ENCODE data around the gene PRDM10.

The PRDM10 gene

GRCh38 chr11:129944696-129945095 is 57.9 kb downstream of the PRDM10 start:
- DNase-seq = no peak

DNA sequence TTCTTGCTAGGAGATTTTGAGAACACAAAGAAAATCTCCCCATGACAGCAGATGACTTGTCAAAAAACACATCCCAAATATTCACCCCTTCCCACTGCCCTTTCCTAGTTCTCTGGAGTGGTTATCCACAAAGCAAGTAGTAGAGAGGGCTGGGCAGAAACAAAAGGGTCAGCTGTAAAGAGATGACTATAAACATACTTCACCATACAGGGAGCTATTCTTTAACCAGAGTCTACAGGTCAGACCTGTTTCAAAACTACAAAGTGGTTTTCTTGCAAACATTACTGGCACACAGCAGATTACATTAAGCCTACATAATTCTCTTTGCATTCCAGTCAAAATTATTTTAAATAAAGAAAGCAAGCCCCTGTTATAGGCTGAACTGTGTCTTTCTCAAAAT is 59.6 kb downstream of the PRDM10 start:
- DNase-seq = no peak

- no peak for DNase-seq
Measured at GRCh38 chr11:129939510-129939909, 63.1 kb downstream of the PRDM10 start.

GRCh38 chr11:129938764-129939163 is 63.9 kb downstream of the PRDM10 start:
- DNase-seq = no peak

DNA sequence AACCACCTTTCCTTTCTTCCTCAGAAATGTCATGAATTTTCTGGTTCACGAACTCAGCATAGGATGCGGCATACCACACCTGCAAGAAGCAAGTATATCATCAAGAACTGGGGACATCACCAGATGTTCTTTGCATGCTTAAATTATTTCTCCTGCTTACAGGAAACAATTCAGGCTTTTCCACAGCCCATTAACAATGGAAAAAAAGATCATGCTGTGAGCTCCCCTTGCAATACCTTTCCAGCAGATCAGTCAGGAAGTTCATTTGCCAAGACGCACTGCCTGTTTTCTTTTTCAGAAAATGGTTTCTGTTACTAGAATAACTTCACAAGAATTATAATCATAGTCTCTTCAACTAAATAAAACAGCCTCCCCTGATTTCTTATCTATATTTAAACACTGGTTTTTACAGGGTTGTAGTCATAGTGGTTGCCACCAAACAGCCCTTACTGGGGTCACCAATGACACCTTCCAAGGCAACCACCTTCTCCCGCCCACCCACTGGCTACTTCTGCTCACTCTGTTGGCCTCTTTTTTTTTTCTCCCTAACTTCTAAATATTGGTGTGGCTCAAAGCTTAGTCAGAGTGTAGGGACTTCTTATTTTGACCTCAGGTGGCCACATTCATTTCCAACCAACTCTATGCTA is 64.9 kb downstream of the PRDM10 start:
- DNase-seq = no peak

DNA sequence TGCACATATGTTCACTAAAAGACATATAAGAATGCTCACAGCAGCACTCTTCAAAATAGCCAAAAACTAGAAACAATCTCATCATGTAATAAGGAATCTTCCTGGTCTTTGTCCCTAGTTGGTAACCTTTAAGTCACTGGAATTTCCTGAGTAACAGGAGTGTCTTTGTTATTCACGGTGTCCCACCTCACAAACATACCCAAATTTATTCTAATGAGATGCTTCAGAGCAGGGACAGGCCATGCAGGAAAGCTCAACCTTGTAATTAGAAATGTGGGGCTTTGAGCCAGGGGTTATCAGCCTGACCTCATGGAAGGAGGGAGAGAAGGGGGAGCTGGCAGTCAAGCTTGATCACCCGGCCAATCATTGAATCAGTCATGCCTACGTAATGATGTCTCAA is 66.9 kb downstream of the PRDM10 start:
- no peak for DNase-seq

DNA sequence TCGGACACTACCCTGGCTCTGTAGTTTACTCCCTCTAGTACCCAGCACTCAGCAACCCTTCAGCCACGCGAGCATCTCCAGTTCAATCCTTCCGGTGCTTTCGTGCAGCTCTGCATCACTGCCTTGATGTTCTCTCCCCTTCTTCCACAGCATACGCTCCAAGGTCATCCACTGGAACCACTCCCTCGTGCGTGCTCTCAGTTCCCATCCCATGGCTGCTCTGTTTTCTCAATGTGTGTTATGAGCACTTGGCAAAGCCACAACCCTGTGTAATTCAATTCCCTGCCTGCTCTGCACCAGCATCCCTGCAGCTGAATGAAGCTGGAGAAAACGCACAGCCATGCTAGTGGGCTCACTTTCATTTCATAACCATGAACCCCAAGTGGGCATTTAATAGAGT is 68.7 kb downstream of the PRDM10 start:
- DNase-seq = no peak

- no peak for DNase-seq
Measured at GRCh38 chr11:129933262-129933661, 69.4 kb downstream of the PRDM10 start.

DNA sequence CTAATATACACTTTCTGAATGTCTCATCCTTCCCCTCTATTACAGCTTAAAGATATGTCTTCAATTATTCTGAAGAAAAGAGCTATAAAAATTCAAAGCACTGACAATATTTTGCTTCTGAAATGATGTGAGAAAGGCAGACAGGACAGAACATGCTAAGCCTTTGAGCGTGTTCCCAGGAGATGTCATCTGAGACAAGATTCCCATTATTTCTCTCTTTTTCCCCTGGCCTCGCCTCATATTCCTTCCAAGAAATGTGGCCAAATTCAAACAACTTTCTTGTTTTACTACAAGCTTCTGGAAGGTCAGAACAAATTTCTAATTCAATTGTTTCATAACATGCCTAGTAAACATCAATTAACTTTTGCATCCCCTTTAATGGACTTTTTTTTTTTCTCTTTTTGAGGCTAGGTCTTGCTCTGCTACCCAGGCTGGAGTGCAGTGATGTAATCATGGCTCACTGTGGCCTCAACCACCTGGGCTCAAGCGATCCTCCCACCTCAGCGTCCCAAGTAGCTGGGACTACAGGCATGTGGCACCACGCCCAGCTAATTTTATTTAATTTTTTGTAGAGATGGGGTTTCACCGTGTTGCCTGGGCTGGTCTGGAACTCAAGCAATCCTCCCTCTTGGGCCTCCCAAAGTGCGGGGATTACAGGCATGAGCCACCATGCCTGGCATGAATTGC is 70.1 kb downstream of the PRDM10 start:
- DNase-seq = no peak

- no peak for DNase-seq
Measured at GRCh38 chr11:129930743-129931142, 71.9 kb downstream of the PRDM10 start.

GRCh38 chr11:129930296-129930695 is 72.3 kb downstream of the PRDM10 start:
- no peak for DNase-seq

DNA sequence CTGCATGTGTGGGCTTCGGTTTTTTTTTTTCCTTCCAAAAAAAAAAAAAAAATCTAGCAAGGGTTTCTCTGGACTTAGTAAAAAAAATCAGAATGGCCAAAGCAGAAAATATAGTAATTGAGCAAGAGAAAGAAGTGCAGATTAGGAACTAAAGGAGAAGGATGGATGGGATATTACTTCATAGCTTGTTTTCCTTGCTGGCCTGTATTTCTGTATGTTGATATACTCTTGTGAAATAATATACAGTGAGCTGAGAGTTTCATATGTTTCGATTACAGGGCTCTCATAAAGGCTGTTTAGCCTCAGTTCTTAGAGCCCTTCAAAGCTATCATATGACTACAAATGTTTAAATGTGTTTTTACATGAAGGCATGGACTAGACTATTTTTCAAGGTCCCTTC is 72.9 kb downstream of the PRDM10 start:
- no peak for DNase-seq

- DNase-seq = no peak
Measured at GRCh38 chr11:129928923-129929692, 73.5 kb downstream of the PRDM10 start.

- no peak for DNase-seq
Measured at GRCh38 chr11:129922674-129923073, 80.0 kb downstream of the PRDM10 start.

DNA sequence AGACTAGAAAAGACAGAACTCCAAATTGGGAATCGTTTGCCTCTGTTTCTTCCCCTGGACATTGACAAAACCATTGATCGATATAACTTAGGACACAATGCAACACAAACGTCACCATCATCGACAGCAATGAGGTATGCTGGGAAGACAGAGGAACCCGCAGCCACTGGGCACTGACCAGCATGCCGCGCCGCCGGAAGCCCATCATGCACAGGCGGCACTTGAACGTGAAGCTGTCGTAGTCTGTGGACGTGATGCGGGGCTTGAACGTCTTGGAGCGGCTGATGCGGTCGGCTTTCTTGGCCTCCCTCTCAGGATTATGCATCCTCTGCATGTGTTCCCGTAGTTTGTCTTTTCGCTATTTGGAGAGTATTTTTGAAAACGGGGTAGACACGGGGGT is 84.3 kb downstream of the PRDM10 start:
- DNase-seq = no peak

GRCh38 chr11:129917231-129917630 is 85.4 kb downstream of the PRDM10 start:
- no peak for DNase-seq

DNA sequence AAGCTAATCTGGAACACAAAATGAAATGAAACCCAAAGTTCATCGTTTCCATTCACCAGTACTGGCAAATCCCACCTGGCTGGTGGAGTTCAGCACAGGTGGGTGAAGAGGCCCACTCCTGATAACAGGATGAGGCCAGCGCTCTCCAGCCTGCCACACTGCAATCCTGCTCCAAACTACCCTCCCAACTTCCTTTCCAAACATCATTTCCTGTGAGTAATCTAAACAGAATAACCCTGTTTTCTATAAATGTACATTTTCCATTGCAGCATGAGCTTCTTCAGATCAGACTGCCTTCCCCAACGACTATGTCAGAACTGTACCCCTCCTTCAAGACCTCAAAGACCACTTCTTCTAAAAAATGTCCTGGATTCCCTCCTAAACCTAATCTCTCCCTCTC is 91.3 kb downstream of the PRDM10 start:
- no peak for DNase-seq

- no peak for DNase-seq
Measured at GRCh38 chr11:129910360-129910759, 92.3 kb downstream of the PRDM10 start.

- DNase-seq = no peak
Measured at GRCh38 chr11:129905402-129905801, 97.2 kb downstream of the PRDM10 start.

- DNase-seq = no peak
Measured at GRCh38 chr11:129896062-129896461, 106.6 kb downstream of the PRDM10 start.

DNA sequence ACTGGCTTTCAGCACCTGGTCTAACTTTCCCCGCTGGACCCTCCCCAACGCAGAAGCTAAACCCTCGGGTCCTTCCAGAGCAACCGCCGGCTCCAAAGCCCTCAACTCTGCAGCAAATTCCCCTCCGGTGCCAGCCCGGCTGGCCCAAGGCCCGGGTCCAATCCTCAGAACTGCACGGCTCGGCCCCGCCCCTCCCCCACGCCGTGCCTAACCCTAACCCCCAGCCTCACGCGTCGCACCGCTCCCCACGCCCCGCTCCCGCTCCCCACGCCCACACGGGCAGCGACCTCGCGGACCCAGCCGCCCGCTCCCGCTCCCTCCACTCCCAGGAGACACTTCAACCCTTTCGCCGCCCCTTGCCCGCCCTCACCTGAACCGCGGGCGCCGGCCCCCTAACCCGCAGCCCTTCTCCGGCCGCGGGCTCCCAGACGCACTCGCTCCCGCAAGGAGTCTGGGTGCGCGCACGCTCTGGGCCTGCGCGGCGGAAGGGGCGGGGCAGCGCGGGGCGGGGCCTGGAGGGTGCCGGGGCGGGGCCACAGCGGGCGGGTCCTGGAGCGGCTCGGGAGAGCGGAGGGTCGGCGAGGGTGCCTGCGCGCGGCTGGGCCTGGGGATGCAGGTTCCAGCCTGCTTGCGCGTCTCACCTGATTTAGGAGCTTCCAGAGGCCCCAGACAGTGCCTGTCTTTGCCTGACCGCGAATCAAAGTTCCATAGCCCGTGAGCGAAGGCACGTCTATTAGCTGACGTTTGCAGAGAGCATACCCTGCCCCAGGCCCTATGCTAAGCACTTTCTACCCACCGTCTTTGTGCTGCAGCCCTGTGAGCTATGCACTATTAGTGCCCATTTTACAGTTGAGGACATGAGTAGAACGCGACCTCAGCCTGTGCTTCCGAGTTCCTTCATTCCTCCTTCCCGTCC is 107.3 kb downstream of the PRDM10 start, which contains the start of gene NFRKB:
NFRKB (minus strand) TSS at position 453 of the 916 bp plus-strand sequence. CDS start 2,729 bp downstream, outside the sequence.
- DNase-seq = peak; percentile 87

- no peak for DNase-seq
Measured at GRCh38 chr11:129894278-129895125, 108.1 kb downstream of the PRDM10 start.

All from CD4-positive, alpha-beta T cell treated with Interleukin-6 for 4 hours (primary cell).